Neural cell (in vitro differentiated cells): ENCODE results near the gene NSL1. TPM values are rescaled to one million over a fixed set of nuclear protein-coding genes. Genes with fewer than 3 reads are reported as not detected.

Experiments used
- H2AFZ ChIP-seq: fragments of 200-600, 300-800 bp; sonication (generic), shearing (Covaris generic); 2 replicates; pipeline ENCODE4 v1.6.0; 2014; ENCODE audit warnings: low read depth, mild to moderate bottlenecking, antibody characterized with exemption, low read length, moderate library complexity
- H3F3A ChIP-seq: fragments of 200-600 bp; shearing (Covaris generic); 2 replicates; pipeline ENCODE4 v1.6.1; 2016; ENCODE audit warnings: mild to moderate bottlenecking, moderate library complexity, mixed read lengths, antibody characterized with exemption, low read length; ENCODE audit not compliant: insufficient read depth, poor library complexity, severe bottlenecking
- H3K27ac ChIP-seq: fragments of 200-600, 300-800 bp; sonication (generic), shearing (Covaris generic); 2 replicates; pipeline ENCODE4 v1.5.1; 2014; ENCODE audit warnings: mild to moderate bottlenecking, low read length, moderate library complexity
- H3K27me3 ChIP-seq: fragments of 300-800, 200-600 bp; sonication (generic), shearing (Covaris generic); 2 replicates; pipeline ENCODE4 v1.6.0; 2014; ENCODE audit warnings: mild to moderate bottlenecking, low read depth, low read length, moderate library complexity; ENCODE audit not compliant: insufficient read depth
- H3K36me3 ChIP-seq: fragments of 300-800, 200-600 bp; sonication (generic), shearing (Covaris generic); 2 replicates; pipeline ENCODE4 v1.5.1; 2014; ENCODE audit warnings: mild to moderate bottlenecking, antibody characterized with exemption, low read length, moderate library complexity; ENCODE audit not compliant: insufficient read depth
- H3K4me2 ChIP-seq: fragments of 300-800, 200-600 bp; sonication (generic), shearing (Covaris generic); 2 replicates; pipeline ENCODE4 v1.6.0; 2014; ENCODE audit warnings: mild to moderate bottlenecking, low read length
- H3K4me3 ChIP-seq: fragments of 300-800, 200-600 bp; sonication (generic), shearing (Covaris generic); 2 replicates; pipeline ENCODE4 v1.5.1; 2014; ENCODE audit warnings: mild to moderate bottlenecking, low read length, moderate library complexity
- H3K79me2 ChIP-seq: fragments of 200-600 bp; shearing (Covaris generic); replicated peaks from 2 replicates; pipeline ENCODE4 v1.6.0; 2014; ENCODE audit warnings: mild to moderate bottlenecking, low read length, moderate library complexity; ENCODE audit not compliant: insufficient read depth
- H3K9ac ChIP-seq: fragments of 300-800, 200-600 bp; sonication (generic), shearing (Covaris generic); 2 replicates; pipeline ENCODE4 v1.6.1; 2016; ENCODE audit warnings: mild to moderate bottlenecking, low read length, mixed read lengths
- H3K9me2 ChIP-seq: fragments of 200-600 bp; shearing (Covaris generic); 2 replicates; pipeline ENCODE4 v1.6.1; 2016; ENCODE audit warnings: mild to moderate bottlenecking, low read length, mixed read lengths; ENCODE audit not compliant: insufficient read depth
- H3K9me3 ChIP-seq: fragments of 200-600, 300-800 bp; sonication (generic), shearing (Covaris generic); 2 replicates; pipeline ENCODE4 v1.6.1; 2016; ENCODE audit warnings: mild to moderate bottlenecking, mixed run types, low read length, moderate library complexity, mixed read lengths
- H4K20me1 ChIP-seq: fragments of 200-600 bp; shearing (Covaris generic); 2 replicates; pipeline ENCODE4 v1.6.1; 2016; ENCODE audit warnings: mild to moderate bottlenecking, mixed run types; ENCODE audit not compliant: insufficient read depth
- EP300 ChIP-seq: fragments of 450-650 bp; conservative IDR thresholded peaks from 2 replicates; pipeline ENCODE4 v1.6.1; 2014; ENCODE audit warnings: antibody characterized with exemption, mild to moderate bottlenecking, moderate library complexity; ENCODE audit not compliant: poor library complexity, severe bottlenecking
- EZH2 ChIP-seq: fragments of 200-600, 300-800 bp; shearing (Covaris generic), sonication (generic); IDR thresholded peaks from 2 replicates; pipeline ENCODE4 v1.6.1; 2014; ENCODE audit warnings: antibody characterized with exemption, low read length, borderline replicate concordance, mild to moderate bottlenecking; ENCODE audit not compliant: insufficient read depth, poor library complexity, severe bottlenecking
- MXI1 ChIP-seq: fragments of 450-650 bp; conservative IDR thresholded peaks from 2 replicates; pipeline ENCODE4 v1.6.1; 2014; ENCODE audit warnings: antibody characterized with exemption, mild to moderate bottlenecking; ENCODE audit not compliant: poor library complexity, severe bottlenecking
- POLR2AphosphoS5 ChIP-seq: IDR thresholded peaks from 2 replicates; pipeline ENCODE4 v1.6.1; 2012
- RAD21 ChIP-seq: fragments of 450-650 bp; conservative IDR thresholded peaks from 2 replicates; pipeline ENCODE4 v1.6.1; 2014; ENCODE audit warnings: antibody characterized with exemption, mild to moderate bottlenecking, moderate library complexity
- REST ChIP-seq: IDR thresholded peaks from 2 replicates; pipeline ENCODE4 v1.6.1; 2012; ENCODE audit warnings: borderline replicate concordance
- SMC3 ChIP-seq: fragments of 450-650 bp; conservative IDR thresholded peaks from 2 replicates; pipeline ENCODE4 v1.6.1; 2014; ENCODE audit warnings: antibody characterized with exemption, mild to moderate bottlenecking, moderate library complexity; ENCODE audit not compliant: poor library complexity
- TAF1 ChIP-seq: IDR thresholded peaks from 2 replicates; pipeline ENCODE4 v1.6.1; 2012; ENCODE audit warnings: low read depth
- polyA plus RNA-seq: library from polyadenylated mRNA; depleted of rRNA; stranded (reverse); fragments of >200 nt; gene quantifications from 2 replicates; pipeline ENCODE4 v1.2.3, GENCODE V29; 2014
- TF ChIP-seq, protein P1 (sequence below): fragments of 450-650 bp; IDR thresholded peaks from 2 replicates; pipeline ENCODE4 v1.5.1; 2014; ENCODE audit warnings: antibody characterized with exemption, mild to moderate bottlenecking, moderate library complexity; ENCODE audit not compliant: poor library complexity, severe bottlenecking

Gene NSL1
- polyA plus RNA-seq, 1 donor from 2014 or later = 40.4 TPM

GRCh38 chr1:212702672-212703071, 88.9 kb downstream of the NSL1 start:
- H3K9me3 ChIP-seq = no peaks in the 10 kb centered on the region
- H3K79me2 ChIP-seq = no peaks in the 10 kb centered on the region
- no peaks in the 10 kb centered on the region for H4K20me1 ChIP-seq
- no peaks in the 10 kb centered on the region for H3K9me2 ChIP-seq
- H3K4me3 ChIP-seq = no peak overlapping the region
- H3F3A ChIP-seq = peaks cover 8% of the 10 kb centered on the region
- no peak overlapping the region for H2AFZ ChIP-seq
- TF ChIP-seq EZH2 (no peak), TAF1 (no peak), RAD21 (no peak), EP300 (no peak), MXI1 (no peak), SMC3 (no peak), REST (no peak), POLR2AphosphoS5 (no peak)
- TF ChIP-seq, protein P1, sequence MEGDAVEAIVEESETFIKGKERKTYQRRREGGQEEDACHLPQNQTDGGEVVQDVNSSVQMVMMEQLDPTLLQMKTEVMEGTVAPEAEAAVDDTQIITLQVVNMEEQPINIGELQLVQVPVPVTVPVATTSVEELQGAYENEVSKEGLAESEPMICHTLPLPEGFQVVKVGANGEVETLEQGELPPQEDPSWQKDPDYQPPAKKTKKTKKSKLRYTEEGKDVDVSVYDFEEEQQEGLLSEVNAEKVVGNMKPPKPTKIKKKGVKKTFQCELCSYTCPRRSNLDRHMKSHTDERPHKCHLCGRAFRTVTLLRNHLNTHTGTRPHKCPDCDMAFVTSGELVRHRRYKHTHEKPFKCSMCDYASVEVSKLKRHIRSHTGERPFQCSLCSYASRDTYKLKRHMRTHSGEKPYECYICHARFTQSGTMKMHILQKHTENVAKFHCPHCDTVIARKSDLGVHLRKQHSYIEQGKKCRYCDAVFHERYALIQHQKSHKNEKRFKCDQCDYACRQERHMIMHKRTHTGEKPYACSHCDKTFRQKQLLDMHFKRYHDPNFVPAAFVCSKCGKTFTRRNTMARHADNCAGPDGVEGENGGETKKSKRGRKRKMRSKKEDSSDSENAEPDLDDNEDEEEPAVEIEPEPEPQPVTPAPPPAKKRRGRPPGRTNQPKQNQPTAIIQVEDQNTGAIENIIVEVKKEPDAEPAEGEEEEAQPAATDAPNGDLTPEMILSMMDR = no peak
- H3K27ac ChIP-seq = no peak overlapping the region
- no peak overlapping the region for H3K9ac ChIP-seq
- no peak overlapping the region for H3K4me2 ChIP-seq
- H3K27me3 ChIP-seq = peaks cover 53% of the 10 kb centered on the region
- H3K36me3 ChIP-seq = no peaks in the 10 kb centered on the region

DNA sequence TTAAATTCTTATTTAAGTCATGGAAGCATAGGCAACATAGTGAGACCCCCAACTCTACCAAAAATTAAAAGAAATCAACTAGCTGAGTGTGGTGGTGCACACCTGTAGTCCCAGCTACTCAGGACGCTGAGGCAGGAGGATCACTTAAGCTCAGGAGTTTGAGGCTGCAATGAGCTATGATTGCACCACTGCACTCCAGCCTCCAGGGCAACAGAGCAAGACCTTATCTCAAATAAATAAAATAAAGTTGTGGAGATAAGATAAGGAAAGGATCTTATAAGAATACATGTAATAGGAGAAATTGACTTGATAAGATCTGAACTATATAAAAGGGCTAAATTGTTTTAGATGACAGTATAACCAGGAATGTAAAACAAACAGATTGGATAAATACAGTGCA, 89.7 kb downstream of the NSL1 start:
- no peaks in the 10 kb centered on the region for H4K20me1 ChIP-seq
- H3F3A ChIP-seq = peaks cover 8% of the 10 kb centered on the region
- TF ChIP-seq TAF1 (no peak), MXI1 (no peak), POLR2AphosphoS5 (no peak), SMC3 (no peak), RAD21 (no peak), EP300 (no peak), EZH2 (no peak), REST (no peak)
- TF ChIP-seq, protein P1 = no peak
- H3K9ac ChIP-seq = no peak overlapping the region
- no peaks in the 10 kb centered on the region for H3K36me3 ChIP-seq
- H3K79me2 ChIP-seq = no peaks in the 10 kb centered on the region
- H3K9me3 ChIP-seq = no peaks in the 10 kb centered on the region
- H3K4me3 ChIP-seq = no peak overlapping the region
- no peak overlapping the region for H3K4me2 ChIP-seq
- H3K9me2 ChIP-seq = no peaks in the 10 kb centered on the region
- no peak overlapping the region for H3K27ac ChIP-seq
- peaks cover 61% of the 10 kb centered on the region for H3K27me3 ChIP-seq
- H2AFZ ChIP-seq = no peak overlapping the region
